Activated CD4-positive, alpha-beta T cell treated with anti-CD3 and anti-CD28 coated beads, Interleukin-2, amount 50 U/mL, for 16 hours (primary cell): ENCODE measurements around the gene VPS41.
A peak's percentile ranks its signal among the peaks of the same experiment; 100 is the strongest.
"Not testable (repeated sequence)": the region's sequence is repeated elsewhere in the genome, so short reads cannot be mapped to it uniquely, and the experiment has no call there.

Experiments
- DNase-seq: peaks from one replicate; pipeline ENCODE4 v3.0.0-alpha.2; 2020

Gene VPS41

GRCh38 chr7:38905056-38905759, 3.8 kb downstream of the VPS41 start:
- peak; percentile 23 for DNase-seq

DNA sequence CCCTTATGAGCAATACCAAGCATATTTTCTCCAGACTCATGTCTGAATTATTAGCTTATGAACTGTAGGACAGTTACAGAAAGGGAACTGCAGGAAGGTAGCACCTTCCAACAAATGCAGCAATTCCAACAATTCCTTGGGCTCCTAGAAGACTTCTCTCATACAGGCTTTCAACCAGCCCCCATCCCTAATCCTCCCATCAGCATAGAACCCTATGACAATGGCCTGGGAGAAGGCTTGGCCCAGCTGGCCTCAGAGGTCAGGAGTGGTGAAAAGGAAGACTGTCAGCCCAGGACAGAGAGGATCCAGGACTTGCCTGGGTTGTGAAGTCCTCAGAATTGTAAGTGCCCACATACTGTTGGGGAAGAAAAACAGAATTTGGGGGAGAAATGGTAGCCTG, 5.9 kb downstream of the VPS41 start:
- no peak for DNase-seq

DNA sequence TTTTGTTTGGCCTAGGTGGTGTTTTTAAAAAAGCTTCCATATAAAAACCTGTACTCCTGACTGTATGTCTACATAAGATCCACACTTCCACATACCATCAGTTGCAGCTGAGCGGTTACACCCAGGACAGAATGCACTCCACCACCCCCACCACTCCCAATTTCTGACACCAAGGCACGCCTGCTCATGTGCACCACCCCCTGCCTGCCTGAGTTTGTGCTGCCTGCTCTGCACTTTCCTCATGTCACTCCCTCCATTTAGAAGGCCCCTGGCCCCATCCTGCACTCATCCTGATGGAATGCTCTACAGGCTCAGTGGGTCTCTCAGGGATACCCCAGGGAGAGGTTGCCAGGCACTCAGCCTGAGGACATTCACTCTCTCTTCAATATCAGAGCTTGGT, 6.5 kb downstream of the VPS41 start:
- no peak for DNase-seq

DNA sequence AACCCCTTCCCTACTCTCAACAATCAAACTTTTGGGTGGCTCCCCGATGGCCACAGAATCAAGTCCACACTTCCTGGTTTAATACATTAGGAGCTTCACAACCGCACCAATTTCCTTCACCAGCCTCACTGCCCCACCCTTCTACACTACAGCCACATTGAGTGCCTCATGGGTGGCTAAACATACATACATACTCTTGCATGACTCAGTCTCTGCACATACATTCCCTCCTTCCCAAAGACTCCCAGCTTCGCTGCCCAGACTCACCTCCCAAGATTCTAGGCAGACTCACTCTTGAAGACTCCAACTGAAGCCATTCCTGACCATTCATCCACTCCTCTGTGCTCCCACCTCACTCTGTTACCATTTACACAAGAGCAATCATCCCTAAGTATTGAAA, 15.9 kb downstream of the VPS41 start:
- no peak for DNase-seq

- no peak for DNase-seq
These were observed 18.4 kb downstream of the VPS41 start for GRCh38 chr7:38890597-38890996.

DNA sequence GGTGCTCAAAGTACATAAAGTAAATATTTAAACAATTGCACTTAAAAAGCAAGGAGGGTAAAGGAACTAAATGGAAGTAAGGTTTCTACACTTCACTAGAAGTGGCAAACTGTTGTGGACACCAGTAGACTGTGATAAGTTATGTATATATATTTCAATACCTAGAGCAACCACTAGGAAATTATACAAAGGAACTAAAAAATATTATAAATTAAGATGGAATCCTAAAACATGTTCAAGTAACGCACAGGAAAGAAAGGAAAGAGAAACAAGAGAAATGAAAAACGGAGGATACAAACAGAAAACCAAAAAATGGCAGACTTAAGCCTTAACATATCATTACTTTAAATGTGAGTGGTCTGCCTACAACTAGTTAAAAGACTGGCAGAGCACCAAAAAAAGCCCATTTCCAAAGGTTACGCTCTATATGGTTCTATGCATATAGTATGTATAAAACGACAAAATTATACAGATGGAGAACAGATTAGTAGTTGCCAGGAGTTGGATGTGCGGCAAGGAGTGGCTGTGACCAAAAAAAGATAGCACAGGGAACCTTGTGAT, 19.0 kb downstream of the VPS41 start:
- DNase-seq: no peak

DNA sequence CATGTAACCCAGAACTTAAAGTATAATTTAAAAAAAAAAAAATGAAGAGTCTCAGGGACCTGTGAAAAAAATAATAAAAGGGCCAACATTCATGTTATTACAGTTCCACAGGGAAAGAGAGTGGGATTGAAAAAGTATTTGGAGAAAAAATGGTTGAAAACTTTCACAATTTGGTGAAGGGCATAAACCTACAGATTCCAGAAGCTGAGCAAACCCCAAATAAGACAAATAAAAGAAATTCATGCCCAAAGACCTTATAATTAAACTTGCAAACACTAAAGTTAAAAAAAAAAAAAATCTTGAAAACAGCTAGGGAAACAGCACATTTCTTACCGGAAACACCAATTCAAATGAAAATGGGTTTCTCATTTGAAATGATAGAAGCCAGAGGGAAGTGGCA, 19.9 kb downstream of the VPS41 start:
- no peak for DNase-seq

- DNase-seq: no peak
These were observed 22.7 kb downstream of the VPS41 start for GRCh38 chr7:38886265-38886664.

DNA sequence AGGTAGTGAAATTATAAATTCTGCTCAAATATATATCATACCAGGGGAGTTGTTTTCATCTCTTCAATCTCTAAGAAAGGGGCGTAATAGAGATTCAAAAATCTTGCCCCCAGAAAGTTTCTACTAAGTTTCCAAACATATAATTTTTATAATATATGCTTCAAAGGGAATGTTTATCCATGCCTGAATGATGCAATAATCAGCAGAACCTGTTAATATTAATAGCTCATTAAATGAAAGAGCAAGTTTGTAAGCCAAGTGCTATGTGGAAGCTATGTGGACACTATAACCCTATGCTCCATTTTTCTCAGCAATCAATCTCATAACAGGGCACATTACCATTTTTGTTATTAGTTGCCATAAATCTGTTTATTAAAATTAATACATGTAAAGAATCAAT, 25.3 kb downstream of the VPS41 start:
- no peak for DNase-seq

GRCh38 chr7:38881947-38882684, 26.9 kb downstream of the VPS41 start:
- no peak for DNase-seq

GRCh38 chr7:38881015-38881414, 28.0 kb downstream of the VPS41 start:
- DNase-seq: no peak

DNA sequence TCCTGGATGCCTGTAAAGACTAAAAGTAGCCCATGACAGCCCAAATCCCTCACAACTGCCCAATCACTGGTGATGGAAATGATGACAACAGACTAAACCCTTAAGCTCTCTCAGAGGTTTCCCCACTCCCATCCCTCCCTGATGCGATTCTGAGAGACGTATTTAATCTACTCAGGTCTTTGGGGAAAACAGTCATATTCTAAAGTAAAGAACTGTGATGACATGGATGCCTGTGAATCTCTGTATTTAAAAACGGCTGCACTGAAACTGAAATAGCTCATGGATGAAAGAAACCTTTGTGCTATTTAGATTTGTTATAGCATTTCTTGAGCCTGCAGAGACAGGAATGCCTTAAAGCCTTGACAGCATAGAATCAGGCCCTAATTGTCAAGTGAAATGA, 28.5 kb downstream of the VPS41 start:
- DNase-seq: no peak

- no peak for DNase-seq
These were observed 29.0 kb downstream of the VPS41 start for GRCh38 chr7:38880035-38880434.

GRCh38 chr7:38878694-38879457, 30.1 kb downstream of the VPS41 start:
- no peak for DNase-seq

GRCh38 chr7:38873433-38873832, 35.6 kb downstream of the VPS41 start:
- no peak for DNase-seq

DNA sequence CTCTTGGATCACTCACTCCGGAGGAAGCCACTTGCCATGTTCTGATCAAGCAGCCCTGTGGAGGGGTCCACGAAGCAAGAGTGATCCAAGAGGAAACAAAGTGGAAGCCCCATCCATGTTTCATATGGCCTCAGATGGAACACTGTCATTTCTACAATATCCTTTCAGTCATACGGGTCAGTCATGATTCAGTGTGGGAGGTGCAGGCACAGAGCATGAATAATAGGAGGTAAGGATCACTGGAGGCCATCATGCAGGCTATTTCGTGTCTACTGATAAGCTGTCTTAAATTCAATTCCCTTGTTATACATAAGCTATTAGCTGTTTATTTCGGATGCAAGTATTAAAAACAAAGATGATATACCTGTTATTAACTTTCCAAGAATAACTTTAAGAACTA, 36.8 kb downstream of the VPS41 start:
- DNase-seq: no peak

- no peak for DNase-seq
These were observed 38.8 kb downstream of the VPS41 start for GRCh38 chr7:38870147-38870546.

DNA sequence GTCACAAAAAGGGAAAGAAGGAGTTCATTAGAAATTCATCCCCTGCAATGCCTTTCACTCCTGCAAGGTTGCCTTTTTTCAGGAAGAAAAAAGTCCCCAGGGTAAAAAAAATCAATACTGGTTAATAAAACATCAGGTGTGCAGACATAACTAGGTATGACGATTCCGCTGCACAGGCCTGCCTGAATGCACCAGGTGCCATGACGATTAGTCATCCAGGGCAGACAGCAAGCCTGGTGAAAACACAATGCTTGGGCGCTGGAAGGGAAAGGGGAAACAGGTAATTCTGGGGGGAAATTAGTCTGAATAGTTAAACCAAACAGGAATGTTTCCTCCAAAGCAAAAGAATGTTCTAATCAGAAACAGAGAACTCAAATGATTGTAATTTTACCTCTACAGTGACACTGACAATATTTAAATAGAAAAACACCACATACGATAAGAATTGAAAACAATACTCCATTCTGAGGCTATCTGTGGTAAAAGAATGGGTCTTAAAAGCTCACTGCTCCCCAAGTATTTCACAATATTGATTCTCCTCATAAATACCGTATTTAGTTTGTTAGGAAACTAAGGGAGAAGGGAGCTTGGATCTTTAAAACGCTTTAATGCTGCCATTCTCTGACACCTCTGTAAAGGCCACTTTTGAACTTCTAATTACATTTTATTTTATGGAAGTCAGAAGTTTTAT, 45.2 kb downstream of the VPS41 start:
- DNase-seq: no peak

DNA sequence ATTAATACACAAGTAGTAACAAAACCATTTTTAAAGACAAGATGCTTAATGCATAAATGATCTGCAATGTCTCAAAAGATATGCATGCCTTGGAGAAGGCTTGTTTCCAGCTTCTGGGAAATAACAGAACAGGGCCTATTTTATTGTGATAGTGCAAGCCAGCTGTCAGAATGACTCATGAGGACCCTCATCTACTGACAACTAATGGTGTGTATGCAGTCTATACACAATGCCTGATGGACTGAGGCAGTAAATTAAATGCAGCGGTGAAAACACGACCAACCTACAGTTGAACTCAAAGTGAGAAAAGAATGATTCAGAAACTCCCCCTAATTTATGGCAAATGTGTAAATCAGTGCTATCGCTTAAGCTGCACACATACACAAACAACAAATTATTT, 46.3 kb downstream of the VPS41 start:
- no peak for DNase-seq

GRCh38 chr7:38858259-38858884, 50.6 kb downstream of the VPS41 start:
- no peak for DNase-seq

DNA sequence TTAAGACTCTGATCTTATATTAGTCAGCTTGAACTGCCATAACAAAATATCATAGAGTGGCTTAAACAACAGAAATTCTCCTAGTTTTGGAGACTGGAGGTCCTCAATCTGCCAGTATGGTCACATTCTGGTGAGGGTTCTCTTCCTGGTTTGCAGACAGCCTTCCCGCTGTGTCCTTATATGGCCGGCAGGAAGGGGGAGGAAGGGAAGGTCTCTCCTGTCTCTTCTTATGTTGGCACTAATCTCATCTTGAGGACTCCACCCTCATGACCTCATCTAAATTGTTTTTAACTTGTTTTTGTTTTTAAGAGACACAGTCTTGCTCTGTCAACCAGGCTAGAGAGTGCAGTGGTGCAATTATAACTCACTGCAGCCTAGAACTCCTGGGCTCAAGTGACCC, 53.1 kb downstream of the VPS41 start:
- no peak for DNase-seq

DNA sequence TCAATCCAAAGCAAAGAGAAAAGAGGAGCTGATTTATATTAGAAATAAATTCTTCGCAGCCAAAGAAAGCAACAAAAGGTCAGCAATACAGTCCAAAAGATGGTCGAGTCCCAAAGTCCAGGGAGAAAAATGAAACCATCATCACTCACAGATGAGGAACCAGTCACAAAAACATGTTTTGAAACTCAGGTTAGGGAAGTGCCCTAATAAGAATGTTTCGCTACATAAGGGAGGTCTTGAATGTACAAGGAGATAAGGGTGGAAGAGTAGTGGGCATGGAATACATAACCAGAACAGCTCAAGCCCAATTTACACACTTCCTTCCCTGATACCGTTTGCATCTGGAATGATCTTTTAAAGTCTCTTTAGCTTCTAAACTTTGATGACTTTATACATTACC, 53.6 kb downstream of the VPS41 start:
- no peak for DNase-seq

GRCh38 chr7:38854947-38855346, 54.0 kb downstream of the VPS41 start:
- not testable (repeated sequence) for DNase-seq
